IMR-90 (cell line): ENCODE results near the gene YES1.

Source experiments
- MXI1 ChIP-seq: IDR thresholded peaks from 2 replicates; pipeline ENCODE4 v1.6.1; 2012; ENCODE audit warnings: low read depth, mild to moderate bottlenecking, low read length, moderate library complexity, borderline replicate concordance
- TF ChIP-seq, protein P1 (sequence below): conservative IDR thresholded peaks from 2 replicates; pipeline ENCODE4 v1.5.1; 2012; ENCODE audit warnings: mild to moderate bottlenecking, low read depth, low read length, improper control_type of control experiment

DNA sequence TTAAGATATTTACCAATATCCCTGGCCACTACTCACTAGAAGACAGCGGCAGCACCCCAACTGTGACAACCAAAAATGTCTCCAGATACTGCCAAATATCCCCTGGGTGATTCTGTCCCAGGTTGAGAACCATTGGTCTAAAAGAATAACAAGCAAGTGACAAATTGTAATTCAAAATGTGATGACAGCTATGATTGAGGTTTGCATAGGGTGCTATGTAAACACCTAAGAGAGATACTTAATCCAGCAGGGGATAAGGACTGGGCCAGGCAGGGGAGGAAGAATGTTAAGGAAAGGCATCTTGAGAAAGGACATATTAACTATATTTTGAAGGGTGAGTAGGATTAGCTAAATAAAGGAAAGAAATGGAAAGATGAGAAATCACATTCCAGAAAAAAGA lies 61.6 kb downstream of the YES1 start:
- TF ChIP-seq, protein P1, sequence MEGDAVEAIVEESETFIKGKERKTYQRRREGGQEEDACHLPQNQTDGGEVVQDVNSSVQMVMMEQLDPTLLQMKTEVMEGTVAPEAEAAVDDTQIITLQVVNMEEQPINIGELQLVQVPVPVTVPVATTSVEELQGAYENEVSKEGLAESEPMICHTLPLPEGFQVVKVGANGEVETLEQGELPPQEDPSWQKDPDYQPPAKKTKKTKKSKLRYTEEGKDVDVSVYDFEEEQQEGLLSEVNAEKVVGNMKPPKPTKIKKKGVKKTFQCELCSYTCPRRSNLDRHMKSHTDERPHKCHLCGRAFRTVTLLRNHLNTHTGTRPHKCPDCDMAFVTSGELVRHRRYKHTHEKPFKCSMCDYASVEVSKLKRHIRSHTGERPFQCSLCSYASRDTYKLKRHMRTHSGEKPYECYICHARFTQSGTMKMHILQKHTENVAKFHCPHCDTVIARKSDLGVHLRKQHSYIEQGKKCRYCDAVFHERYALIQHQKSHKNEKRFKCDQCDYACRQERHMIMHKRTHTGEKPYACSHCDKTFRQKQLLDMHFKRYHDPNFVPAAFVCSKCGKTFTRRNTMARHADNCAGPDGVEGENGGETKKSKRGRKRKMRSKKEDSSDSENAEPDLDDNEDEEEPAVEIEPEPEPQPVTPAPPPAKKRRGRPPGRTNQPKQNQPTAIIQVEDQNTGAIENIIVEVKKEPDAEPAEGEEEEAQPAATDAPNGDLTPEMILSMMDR: no peak
- no peak for TF ChIP-seq MXI1
